Measurements from ENCODE around the gene TTC28.
A peak's percentile ranks its signal among the peaks of the same experiment; 100 is the strongest.

The TTC28 gene

DNA sequence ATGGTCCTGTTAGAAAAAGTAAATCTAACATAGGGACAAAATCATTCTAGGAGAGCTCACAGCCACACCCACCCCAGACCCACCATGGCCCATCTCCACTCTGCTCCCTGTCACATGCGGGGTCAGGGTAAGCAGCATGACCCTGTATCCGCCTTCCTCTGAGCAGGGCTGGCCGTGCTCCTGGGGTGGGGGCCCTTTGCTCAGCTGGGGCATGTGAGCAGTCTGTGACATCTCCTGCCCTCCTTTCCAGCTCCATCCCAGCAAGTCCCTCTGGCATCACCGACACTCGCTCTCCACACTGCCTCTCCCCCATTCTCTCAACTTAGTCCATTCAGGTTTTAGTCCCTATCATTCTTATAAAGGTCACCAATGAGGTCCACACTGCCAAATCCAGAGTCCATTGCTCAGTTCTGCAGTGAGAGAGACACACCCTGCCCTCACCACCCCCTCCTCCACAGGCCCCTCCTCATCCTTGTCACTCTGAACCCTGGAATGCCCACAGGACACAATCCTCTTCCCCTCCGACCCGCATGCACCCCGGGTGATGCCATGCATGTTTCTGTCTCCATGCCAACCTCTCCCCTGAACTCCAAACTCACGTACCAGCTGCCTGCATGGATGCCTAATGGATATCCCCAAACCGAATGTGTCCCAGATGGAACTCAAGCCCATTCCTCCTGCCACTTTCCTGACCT is 695.5 kb downstream of the TTC28 start:
- H3K36me3 ChIP-seq (ENCODE audit: control insufficient read depth, insufficient read depth, low read length, severe bottlenecking), result peaks cover 51% of the 10 kb centered on the region
- no peak for DNase-seq (ENCODE audit: low read depth)

DNA sequence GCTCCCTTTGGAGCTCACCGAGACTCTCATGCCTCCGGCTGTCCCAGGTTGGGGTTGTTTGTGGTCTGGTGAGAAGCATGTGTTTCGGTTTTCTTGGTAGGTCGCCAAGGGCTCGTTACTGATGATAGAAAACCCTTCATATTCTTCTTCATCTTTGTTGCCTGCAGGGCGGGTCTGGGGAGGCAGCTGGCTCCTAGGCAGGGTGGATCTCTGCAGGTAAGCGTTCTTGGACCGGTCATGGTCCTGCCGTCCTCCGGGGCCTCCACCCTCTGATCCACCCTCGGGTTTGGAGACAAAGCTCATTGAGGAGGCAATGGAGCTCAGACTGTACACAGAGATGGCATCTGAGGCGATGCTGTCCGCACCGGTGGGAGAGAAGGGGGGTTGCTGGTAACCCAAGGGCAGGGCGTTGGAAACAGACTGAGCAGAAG is 696.3 kb downstream of the TTC28 start:
- DNase-seq (ENCODE audit: low read depth), result no peak
- Histone ChIP-seq H3K27me3 (replicated peaks; ENCODE audit: control insufficient read depth, insufficient read depth, low read length) (no peaks in the 10 kb centered on the region), H3K4me3 (ENCODE audit: low read length) (no peak overlapping the region), H3K36me3 (ENCODE audit: control insufficient read depth, insufficient read depth, low read length, severe bottlenecking) (peaks cover 49% of the 10 kb centered on the region), H3K9me3 (ENCODE audit: control insufficient read depth, low read length) (no peaks in the 10 kb centered on the region), H3K4me1 (ENCODE audit: control insufficient read depth, insufficient read depth, low read length) (no peaks in the 10 kb centered on the region), H3K9ac (ENCODE audit: low read length) (no peak overlapping the region)

More for the DNA sequence above, 695.5 kb downstream of the TTC28 start:
- Histone ChIP-seq H3K9me3 (ENCODE audit: control insufficient read depth, low read length) (no peaks in the 10 kb centered on the region), H3K27me3 (replicated peaks; ENCODE audit: control insufficient read depth, insufficient read depth, low read length) (no peaks in the 10 kb centered on the region), H3K4me3 (ENCODE audit: low read length) (no peak overlapping the region), H3K9ac (ENCODE audit: low read length) (no peak overlapping the region), H3K4me1 (ENCODE audit: control insufficient read depth, insufficient read depth, low read length) (no peaks in the 10 kb centered on the region)

DNA sequence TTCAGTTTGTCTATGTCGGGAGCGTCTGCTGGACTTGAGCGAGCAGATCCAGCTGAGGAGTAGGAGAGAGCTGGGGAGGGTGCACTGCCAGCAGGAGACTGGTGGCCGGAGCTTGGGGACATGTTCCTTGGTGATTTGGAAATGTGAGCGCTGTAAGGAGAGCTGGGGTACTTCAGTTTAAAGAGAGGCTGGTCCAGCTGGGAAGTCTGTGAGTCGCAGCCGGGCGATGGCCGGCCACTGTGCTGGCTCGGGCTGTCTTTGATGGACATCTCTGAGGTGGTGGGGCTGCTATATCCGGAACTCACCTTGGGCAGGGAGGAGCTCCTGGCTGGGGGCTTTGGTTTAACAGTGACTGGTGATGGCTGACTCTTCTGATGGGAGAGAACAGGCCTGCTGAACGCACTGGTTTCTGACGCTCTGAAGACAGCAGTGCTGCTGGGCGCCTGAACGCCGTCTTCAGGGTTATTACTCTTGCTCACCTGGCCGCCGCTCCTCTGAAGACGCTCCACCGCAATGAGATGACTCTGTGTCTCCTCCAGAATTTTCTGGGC is 696.9 kb downstream of the TTC28 start:
- no peaks in the 10 kb centered on the region for H3K9me3 ChIP-seq (ENCODE audit: control insufficient read depth, low read length)
- no peaks in the 10 kb centered on the region for H3K27me3 ChIP-seq (replicated peaks; ENCODE audit: control insufficient read depth, insufficient read depth, low read length)
- no peak overlapping the region for H3K9ac ChIP-seq (ENCODE audit: low read length)
- H3K4me3 ChIP-seq (ENCODE audit: low read length), result no peak overlapping the region
- DNase-seq (ENCODE audit: low read depth), result no peak
- H3K4me1 ChIP-seq (ENCODE audit: control insufficient read depth, insufficient read depth, low read length), result no peaks in the 10 kb centered on the region
- H3K36me3 ChIP-seq (ENCODE audit: control insufficient read depth, insufficient read depth, low read length, severe bottlenecking), result peaks cover 49% of the 10 kb centered on the region

DNA sequence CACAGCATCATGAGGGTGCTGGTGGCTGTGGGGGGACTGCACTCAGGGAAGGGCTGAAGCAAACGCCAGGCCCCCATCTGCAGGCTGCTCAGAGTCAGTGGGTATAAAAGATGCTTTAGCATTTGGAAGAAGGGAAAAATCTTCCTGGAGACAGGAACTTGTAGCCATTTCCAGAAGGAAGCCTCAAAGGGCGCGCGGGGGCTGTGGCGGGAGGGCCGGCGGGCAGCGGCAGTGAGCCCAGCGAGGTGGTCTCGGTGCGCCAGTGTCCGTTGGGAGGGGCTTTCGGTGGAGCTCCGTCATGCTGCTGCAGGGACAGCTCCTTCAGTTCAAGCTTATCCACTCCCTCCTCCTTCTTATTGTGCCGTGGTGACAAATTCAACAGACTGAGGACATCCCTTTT is 697.5 kb downstream of the TTC28 start:
- no peaks in the 10 kb centered on the region for H3K4me1 ChIP-seq (ENCODE audit: control insufficient read depth, insufficient read depth, low read length)
- H3K27me3 ChIP-seq (replicated peaks; ENCODE audit: control insufficient read depth, insufficient read depth, low read length), result no peaks in the 10 kb centered on the region
- no peaks in the 10 kb centered on the region for H3K9me3 ChIP-seq (ENCODE audit: control insufficient read depth, low read length)
- peaks cover 46% of the 10 kb centered on the region for H3K36me3 ChIP-seq (ENCODE audit: control insufficient read depth, insufficient read depth, low read length, severe bottlenecking)
- no peak overlapping the region for H3K9ac ChIP-seq (ENCODE audit: low read length)
- no peak overlapping the region for H3K4me3 ChIP-seq (ENCODE audit: low read length)
- DNase-seq (ENCODE audit: low read depth), result no peak

DNA sequence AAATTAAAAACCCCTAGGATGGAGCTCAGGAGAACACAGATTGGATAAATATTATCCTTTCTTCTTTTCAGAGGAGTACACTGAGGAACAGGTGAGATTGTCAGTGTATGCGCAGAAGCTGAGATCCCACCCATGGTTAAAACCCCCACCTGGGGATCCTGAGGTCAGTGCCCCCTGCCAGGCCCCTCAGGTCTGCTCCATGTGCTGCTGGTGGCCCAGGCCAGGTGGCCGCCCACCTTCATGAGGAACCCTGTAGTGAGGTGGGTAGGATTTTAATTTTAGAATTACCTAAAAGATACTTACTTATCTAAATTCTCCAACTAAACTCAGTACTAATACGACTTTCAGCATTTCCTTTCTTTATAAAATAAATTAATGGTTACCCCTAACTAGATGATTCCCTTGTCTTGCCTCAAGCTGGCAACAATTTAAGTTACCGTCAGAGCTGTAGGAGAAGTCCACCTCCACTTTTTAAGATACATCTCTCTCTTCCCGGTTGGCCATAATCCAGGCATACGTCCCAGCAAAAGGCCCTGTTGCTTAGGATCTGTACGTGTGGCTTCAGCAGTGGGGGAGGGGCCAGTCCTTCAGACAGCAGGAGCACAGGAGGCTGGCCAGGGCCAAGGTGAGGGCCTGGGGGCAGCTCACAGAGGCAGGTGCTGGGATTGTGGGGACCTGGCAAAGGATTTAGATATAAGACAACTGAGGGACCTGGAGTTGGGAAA is 699.1 kb downstream of the TTC28 start:
- peaks cover 3% of the 10 kb centered on the region for H3K4me1 ChIP-seq (ENCODE audit: control insufficient read depth, insufficient read depth, low read length)
- no peak for DNase-seq (ENCODE audit: low read depth)
- H3K9ac ChIP-seq (ENCODE audit: low read length), result no peak overlapping the region
- H3K27me3 ChIP-seq (replicated peaks; ENCODE audit: control insufficient read depth, insufficient read depth, low read length), result no peaks in the 10 kb centered on the region
- no peaks in the 10 kb centered on the region for H3K9me3 ChIP-seq (ENCODE audit: control insufficient read depth, low read length)
- peaks cover 31% of the 10 kb centered on the region for H3K36me3 ChIP-seq (ENCODE audit: control insufficient read depth, insufficient read depth, low read length, severe bottlenecking)
- H3K4me3 ChIP-seq (ENCODE audit: low read length), result no peak overlapping the region

DNA sequence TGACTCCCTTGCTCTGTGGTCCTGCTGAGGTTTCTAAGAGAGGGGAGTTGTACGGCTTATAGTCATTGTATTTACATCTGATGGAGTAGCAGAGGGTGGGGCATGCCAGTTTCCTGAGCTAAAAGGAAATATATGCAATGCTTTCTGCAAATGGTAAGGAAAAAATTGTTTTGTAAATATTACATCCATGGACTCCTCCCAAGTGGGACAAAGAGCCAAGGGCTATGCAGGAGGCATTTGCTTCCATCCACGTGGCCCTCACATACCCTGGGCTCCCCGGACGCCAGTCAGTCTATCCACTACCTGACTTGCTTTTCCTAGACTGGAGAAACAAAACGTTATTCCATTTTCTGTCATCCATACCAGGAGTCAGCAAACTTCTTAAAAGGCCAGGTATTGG is 700.8 kb downstream of the TTC28 start:
- H3K4me1 ChIP-seq (ENCODE audit: control insufficient read depth, insufficient read depth, low read length), result peaks cover 6% of the 10 kb centered on the region
- H3K4me3 ChIP-seq (ENCODE audit: low read length), result no peak overlapping the region
- no peaks in the 10 kb centered on the region for H3K9me3 ChIP-seq (ENCODE audit: control insufficient read depth, low read length)
- H3K9ac ChIP-seq (ENCODE audit: low read length), result no peak overlapping the region
- no peaks in the 10 kb centered on the region for H3K27me3 ChIP-seq (replicated peaks; ENCODE audit: control insufficient read depth, insufficient read depth, low read length)
- peaks cover 23% of the 10 kb centered on the region for H3K36me3 ChIP-seq (ENCODE audit: control insufficient read depth, insufficient read depth, low read length, severe bottlenecking)
- DNase-seq (ENCODE audit: low read depth), result no peak

DNA sequence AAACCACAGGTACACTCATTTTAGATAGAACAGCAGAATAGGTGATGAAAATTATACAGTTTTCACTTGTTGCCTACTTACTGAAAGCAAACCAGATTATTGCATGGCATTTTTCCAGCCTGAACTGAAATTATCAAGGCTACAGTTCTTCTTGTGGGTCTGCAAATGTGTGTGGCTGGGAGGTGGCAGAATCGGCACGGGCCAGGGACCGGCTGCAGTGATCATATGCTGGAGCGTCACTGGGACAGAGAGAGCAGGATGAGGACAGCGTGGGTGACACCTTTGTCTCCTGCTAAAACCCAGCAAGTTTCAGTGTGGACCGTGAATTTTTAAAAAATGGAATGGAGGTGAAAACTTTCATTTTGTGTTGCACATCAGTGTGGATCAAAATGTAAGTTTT is 701.3 kb downstream of the TTC28 start:
- Histone ChIP-seq H3K27me3 (replicated peaks; ENCODE audit: control insufficient read depth, insufficient read depth, low read length) (no peaks in the 10 kb centered on the region), H3K4me3 (ENCODE audit: low read length) (no peak overlapping the region), H3K4me1 (ENCODE audit: control insufficient read depth, insufficient read depth, low read length) (peaks cover 6% of the 10 kb centered on the region), H3K9me3 (ENCODE audit: control insufficient read depth, low read length) (no peaks in the 10 kb centered on the region), H3K9ac (ENCODE audit: low read length) (no peak overlapping the region), H3K36me3 (ENCODE audit: control insufficient read depth, insufficient read depth, low read length, severe bottlenecking) (peaks cover 21% of the 10 kb centered on the region)
- DNase-seq (ENCODE audit: low read depth), result no peak

DNA sequence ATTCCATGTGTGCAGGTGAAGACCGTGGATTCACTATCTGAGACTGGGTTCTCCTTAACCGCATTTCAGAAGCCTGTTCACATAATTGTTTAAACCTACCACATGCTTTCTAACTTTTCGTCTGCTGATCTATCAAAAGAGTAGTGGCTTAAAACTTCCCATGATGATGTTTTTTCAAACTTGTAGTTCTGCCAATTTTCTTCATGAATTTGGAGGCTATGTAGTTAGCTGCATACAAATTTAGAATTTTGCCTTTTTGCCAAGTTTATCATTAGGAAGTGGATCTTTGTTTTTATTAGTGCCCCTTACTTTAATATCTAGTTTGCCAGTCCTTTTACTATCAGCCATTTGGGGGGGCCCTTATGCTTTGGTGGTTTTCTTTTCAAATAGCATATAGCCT is 703.1 kb downstream of the TTC28 start:
- peaks cover 3% of the 10 kb centered on the region for H3K36me3 ChIP-seq (ENCODE audit: control insufficient read depth, insufficient read depth, low read length, severe bottlenecking)
- H3K9ac ChIP-seq (ENCODE audit: low read length), result no peak overlapping the region
- no peak overlapping the region for H3K4me3 ChIP-seq (ENCODE audit: low read length)
- H3K4me1 ChIP-seq (ENCODE audit: control insufficient read depth, insufficient read depth, low read length), result peaks cover 6% of the 10 kb centered on the region
- H3K27me3 ChIP-seq (replicated peaks; ENCODE audit: control insufficient read depth, insufficient read depth, low read length), result no peaks in the 10 kb centered on the region
- no peaks in the 10 kb centered on the region for H3K9me3 ChIP-seq (ENCODE audit: control insufficient read depth, low read length)
- no peak for DNase-seq (ENCODE audit: low read depth)

DNA sequence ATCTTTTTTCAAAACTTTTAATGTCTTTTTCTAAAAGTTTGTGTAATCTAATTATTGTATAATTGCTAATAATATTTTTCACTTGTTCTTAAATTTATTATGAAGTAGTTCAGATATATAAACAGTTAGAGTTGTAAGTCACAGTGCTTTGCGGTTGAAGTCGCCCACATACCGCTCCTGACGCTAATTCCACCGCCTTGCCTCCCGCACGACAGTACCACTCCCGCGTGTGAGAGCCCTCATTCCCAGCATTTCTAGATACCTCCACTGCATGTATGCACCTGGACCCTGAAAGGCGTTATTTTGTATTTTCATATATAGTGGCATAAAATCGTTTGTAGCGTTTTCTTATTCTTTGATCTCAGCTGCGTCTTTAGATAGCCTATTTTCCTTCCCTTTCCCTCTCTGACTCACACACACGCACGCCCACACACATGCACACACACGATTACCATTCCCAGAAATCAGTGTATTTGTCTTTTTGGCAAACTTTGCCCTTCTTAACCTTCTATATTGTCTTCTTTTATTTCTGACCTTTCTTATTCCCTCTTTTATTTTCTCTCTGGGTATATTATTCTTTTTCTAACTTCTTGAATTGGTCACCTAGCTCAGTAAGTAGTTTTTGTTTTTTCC is 704.1 kb downstream of the TTC28 start:
- H3K27me3 ChIP-seq (replicated peaks; ENCODE audit: control insufficient read depth, insufficient read depth, low read length), result no peaks in the 10 kb centered on the region
- no peak for DNase-seq (ENCODE audit: low read depth)
- peak overlapping the region; percentile 46 for H3K4me3 ChIP-seq (ENCODE audit: low read length)
- peaks cover 6% of the 10 kb centered on the region for H3K4me1 ChIP-seq (ENCODE audit: control insufficient read depth, insufficient read depth, low read length)
- H3K9me3 ChIP-seq (ENCODE audit: control insufficient read depth, low read length), result no peaks in the 10 kb centered on the region
- H3K36me3 ChIP-seq (ENCODE audit: control insufficient read depth, insufficient read depth, low read length, severe bottlenecking), result no peaks in the 10 kb centered on the region
- H3K9ac ChIP-seq (ENCODE audit: low read length), result no peak overlapping the region

DNA sequence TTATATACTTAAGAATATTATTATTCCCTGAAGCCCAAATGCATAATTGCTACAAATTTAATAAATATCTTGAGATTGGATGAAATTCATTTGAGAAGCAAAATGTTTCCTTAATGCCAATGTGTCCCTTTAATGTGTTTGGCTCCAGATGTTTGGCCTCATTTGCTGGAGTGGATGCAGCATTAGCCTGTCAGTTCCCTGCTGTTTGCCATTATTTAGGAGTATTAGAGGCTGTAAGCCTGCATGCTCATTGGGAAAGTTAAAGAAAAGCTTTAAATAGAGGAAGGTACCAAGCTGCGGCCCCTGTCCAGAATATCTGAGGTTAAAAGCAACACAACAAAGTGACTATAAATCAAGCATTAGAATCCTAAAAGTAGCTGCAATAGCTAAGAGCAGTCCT is 705.8 kb downstream of the TTC28 start:
- peaks cover 6% of the 10 kb centered on the region for H3K4me1 ChIP-seq (ENCODE audit: control insufficient read depth, insufficient read depth, low read length)
- H3K4me3 ChIP-seq (ENCODE audit: low read length), result no peak overlapping the region
- no peak overlapping the region for H3K9ac ChIP-seq (ENCODE audit: low read length)
- no peaks in the 10 kb centered on the region for H3K9me3 ChIP-seq (ENCODE audit: control insufficient read depth, low read length)
- no peak for DNase-seq (ENCODE audit: low read depth)
- H3K36me3 ChIP-seq (ENCODE audit: control insufficient read depth, insufficient read depth, low read length, severe bottlenecking), result no peaks in the 10 kb centered on the region
- no peaks in the 10 kb centered on the region for H3K27me3 ChIP-seq (replicated peaks; ENCODE audit: control insufficient read depth, insufficient read depth, low read length)
